HepG2 (cell line): Measurements from ENCODE around the gene BCAS1. TPM values are rescaled to one million over a fixed set of nuclear protein-coding genes. Genes with fewer than 3 reads are reported as not detected.

ENCODE experiments used
- AKAP8 ChIP-seq: sonication (generic); formaldehyde crosslinking; IDR thresholded peaks from 2 replicates; pipeline ENCODE4 v1.5.1; 2020; ENCODE audit warnings: mild to moderate bottlenecking, missing genetic modification reagents
- HOXD1 ChIP-seq: sonication (generic); formaldehyde crosslinking; IDR thresholded peaks from 2 replicates; pipeline ENCODE4 v1.5.0; 2020; ENCODE audit warnings: missing genetic modification reagents
- JUND ChIP-seq: sonication (generic); formaldehyde crosslinking; IDR thresholded peaks from 2 replicates; pipeline ENCODE4 v1.8.0; 2022; ENCODE audit warnings: mild to moderate bottlenecking, missing genetic modification reagents
- KDM2A ChIP-seq: sonication (generic); formaldehyde crosslinking; IDR thresholded peaks from 2 replicates; pipeline ENCODE4 v1.4.0; 2020; ENCODE audit warnings: low read depth, missing genetic modification reagents, borderline replicate concordance
- SMARCC2 ChIP-seq: fragments of 450-650 bp; IDR thresholded peaks from 2 replicates; pipeline ENCODE4 v1.6.1; 2017; ENCODE audit warnings: antibody characterized with exemption, mild to moderate bottlenecking
- SP5 ChIP-seq: IDR thresholded peaks from 2 replicates; pipeline ENCODE4 v1.6.1; 2016; ENCODE audit warnings: low read depth, borderline replicate concordance
- TGIF2 ChIP-seq: IDR thresholded peaks from 2 replicates; pipeline ENCODE4 v1.6.1; 2016; ENCODE audit warnings: control low read depth, missing compliant biosample characterization
- XRCC5 ChIP-seq: fragments of 200-400 bp; formaldehyde crosslinking; optimal IDR thresholded peaks from 2 replicates; pipeline ENCODE3; 2017; ENCODE audit warnings: mild to moderate bottlenecking, low read length
- YEATS4 ChIP-seq: sonication (generic); formaldehyde crosslinking; IDR thresholded peaks from 2 replicates; pipeline ENCODE4 v1.4.0; 2020; ENCODE audit warnings: missing genetic modification reagents, borderline replicate concordance
- ZNF33A ChIP-seq: sonication (generic); formaldehyde crosslinking; IDR thresholded peaks from 2 replicates; pipeline ENCODE4 v1.5.1; 2020; ENCODE audit warnings: missing genetic modification reagents, mild to moderate bottlenecking, moderate library complexity, borderline replicate concordance
- ZNF484 ChIP-seq: sonication (generic); formaldehyde crosslinking; IDR thresholded peaks from 2 replicates; pipeline ENCODE4 v1.5.1; 2020; ENCODE audit warnings: mild to moderate bottlenecking, low read depth, missing genetic modification reagents, borderline replicate concordance
- ZNF724P ChIP-seq: sonication (generic); formaldehyde crosslinking; IDR thresholded peaks from 2 replicates; pipeline ENCODE4 v1.8.0; 2022; ENCODE audit warnings: missing genetic modification reagents, borderline replicate concordance
- ZSCAN29 ChIP-seq: sonication (generic); formaldehyde crosslinking; conservative IDR thresholded peaks from 2 replicates; pipeline ENCODE4 v1.4.0; 2020; ENCODE audit warnings: mild to moderate bottlenecking, missing genetic modification reagents
- polyA plus RNA-seq, 8 experiments: library from polyadenylated mRNA; depleted of rRNA in 3 of 8; stranded (reverse) in 7 of 8; unstranded in 1 of 8; fragments of >200 nt; fragmentation: Illumina TruSeq in 4 of 8; extraction: Trizol in 4 of 8; gene quantifications; 2 replicates each; pipeline versions ENCODE4 v1.2.1 to v1.2.3, GENCODE V29; 2011 to 2016; ENCODE audit warnings: low read depth in 4 of 8, missing spikeins in 1 of 8, mixed read lengths in 1 of 8; ENCODE audit not compliant: insufficient read depth in 1 of 8
- total RNA-seq, 5 experiments: library from RNA; depleted of rRNA; stranded (reverse); fragments of >200 nt; fragmentation: Illumina TruSeq; extraction: Trizol; gene quantifications; 2 replicates each; pipeline ENCODE4 v1.2.3, GENCODE V29; 2016; ENCODE audit warnings: low read depth in 1 of 5
- TF ChIP-seq, protein P1 (sequence below): conservative IDR thresholded peaks from 2 replicates; pipeline ENCODE4 v1.6.1; 2018; ENCODE audit warnings: missing genetic modification reagents
- TF ChIP-seq, protein P2 (sequence below): sonication (generic); formaldehyde crosslinking; IDR thresholded peaks from 2 replicates; pipeline ENCODE4 v1.4.0; 2020; ENCODE audit warnings: missing genetic modification reagents
- TF ChIP-seq, protein P3 (sequence below): sonication (generic); formaldehyde crosslinking; IDR thresholded peaks from 2 replicates; pipeline ENCODE4 v1.4.0; 2020; ENCODE audit warnings: mild to moderate bottlenecking, missing genetic modification reagents, borderline replicate concordance
- TF ChIP-seq, protein P4 (sequence below): IDR thresholded peaks from 2 replicates; pipeline ENCODE4 v1.6.1; 2016; ENCODE audit warnings: control low read depth
- TF ChIP-seq, protein P5 (sequence below): sonication (generic); IDR thresholded peaks from 2 replicates; pipeline ENCODE4 v1.6.1; 2016; ENCODE audit warnings: low read depth, borderline replicate concordance

BCAS1 gene
- total and polyA plus RNA-seq, 2 of the 13 experiments (the other 11 are each of a cell fraction or from before 2014, with no cell fraction given): 0.55 to 0.91 TPM

DNA sequence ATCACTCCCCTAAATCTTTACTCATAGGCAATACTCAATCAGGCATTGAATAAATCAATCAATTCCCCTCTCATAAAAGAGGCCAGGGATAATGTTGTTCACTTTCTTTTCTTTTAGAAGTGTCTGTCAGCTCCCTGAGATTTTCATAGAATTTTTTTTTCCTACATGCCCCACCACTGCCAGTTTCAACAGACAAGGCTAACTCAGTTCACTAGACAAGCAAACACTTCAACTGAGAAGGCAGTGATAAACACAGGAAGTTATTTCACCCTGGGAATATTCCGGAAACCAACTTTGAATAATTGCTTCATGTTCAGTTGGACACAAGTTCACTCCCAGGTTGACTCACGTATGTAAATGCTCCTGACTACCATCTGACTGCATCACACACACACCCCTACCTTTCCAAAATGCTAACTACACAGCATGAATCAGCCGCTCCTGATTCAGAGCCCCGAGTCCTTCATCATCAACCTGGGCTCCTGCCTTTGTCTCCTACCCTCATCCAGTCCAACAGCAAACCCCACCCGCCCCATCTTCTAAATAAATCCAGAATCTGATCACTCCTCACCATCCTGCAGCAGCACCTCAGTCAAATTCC, 143.9 kb downstream of the BCAS1 start (continued):
- TF ChIP-seq TGIF2 (CRISPR knock-in tag) (no peak), JUND (CRISPR knock-in tag) (peak; percentile 72), XRCC5 (no peak), SMARCC2 (no peak), ZNF484 (CRISPR knock-in tag) (no peak), ZSCAN29 (CRISPR knock-in tag) (peak; percentile 94), YEATS4 (CRISPR knock-in tag) (0 out of 2 replicates have a peak, but pooled peaks have one; percentile 34), ZNF33A (no peak), HOXD1 (CRISPR knock-in tag) (no peak), SP5 (CRISPR knock-in tag) (no peak), AKAP8 (CRISPR knock-in tag) (0 out of 2 replicates have a peak, but pooled peaks have one; percentile 36), KDM2A (no peak), ZNF724P (CRISPR knock-in tag) (no peak)
- TF ChIP-seq, protein P1, sequence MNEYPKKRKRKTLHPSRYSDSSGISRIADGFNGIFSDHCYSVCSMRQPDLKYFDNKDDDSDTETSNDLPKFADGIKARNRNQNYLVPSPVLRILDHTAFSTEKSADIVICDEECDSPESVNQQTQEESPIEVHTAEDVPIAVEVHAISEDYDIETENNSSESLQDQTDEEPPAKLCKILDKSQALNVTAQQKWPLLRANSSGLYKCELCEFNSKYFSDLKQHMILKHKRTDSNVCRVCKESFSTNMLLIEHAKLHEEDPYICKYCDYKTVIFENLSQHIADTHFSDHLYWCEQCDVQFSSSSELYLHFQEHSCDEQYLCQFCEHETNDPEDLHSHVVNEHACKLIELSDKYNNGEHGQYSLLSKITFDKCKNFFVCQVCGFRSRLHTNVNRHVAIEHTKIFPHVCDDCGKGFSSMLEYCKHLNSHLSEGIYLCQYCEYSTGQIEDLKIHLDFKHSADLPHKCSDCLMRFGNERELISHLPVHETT (CRISPR knock-in tag): peak; percentile 67; the same call in 1 of the 2 replicates
- TF ChIP-seq, protein P2, sequence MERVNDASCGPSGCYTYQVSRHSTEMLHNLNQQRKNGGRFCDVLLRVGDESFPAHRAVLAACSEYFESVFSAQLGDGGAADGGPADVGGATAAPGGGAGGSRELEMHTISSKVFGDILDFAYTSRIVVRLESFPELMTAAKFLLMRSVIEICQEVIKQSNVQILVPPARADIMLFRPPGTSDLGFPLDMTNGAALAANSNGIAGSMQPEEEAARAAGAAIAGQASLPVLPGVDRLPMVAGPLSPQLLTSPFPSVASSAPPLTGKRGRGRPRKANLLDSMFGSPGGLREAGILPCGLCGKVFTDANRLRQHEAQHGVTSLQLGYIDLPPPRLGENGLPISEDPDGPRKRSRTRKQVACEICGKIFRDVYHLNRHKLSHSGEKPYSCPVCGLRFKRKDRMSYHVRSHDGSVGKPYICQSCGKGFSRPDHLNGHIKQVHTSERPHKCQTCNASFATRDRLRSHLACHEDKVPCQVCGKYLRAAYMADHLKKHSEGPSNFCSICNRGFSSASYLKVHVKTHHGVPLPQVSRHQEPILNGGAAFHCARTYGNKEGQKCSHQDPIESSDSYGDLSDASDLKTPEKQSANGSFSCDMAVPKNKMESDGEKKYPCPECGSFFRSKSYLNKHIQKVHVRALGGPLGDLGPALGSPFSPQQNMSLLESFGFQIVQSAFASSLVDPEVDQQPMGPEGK (CRISPR knock-in tag): peak; percentile 25; the same call in 1 of the 2 replicates
- TF ChIP-seq, protein P3, sequence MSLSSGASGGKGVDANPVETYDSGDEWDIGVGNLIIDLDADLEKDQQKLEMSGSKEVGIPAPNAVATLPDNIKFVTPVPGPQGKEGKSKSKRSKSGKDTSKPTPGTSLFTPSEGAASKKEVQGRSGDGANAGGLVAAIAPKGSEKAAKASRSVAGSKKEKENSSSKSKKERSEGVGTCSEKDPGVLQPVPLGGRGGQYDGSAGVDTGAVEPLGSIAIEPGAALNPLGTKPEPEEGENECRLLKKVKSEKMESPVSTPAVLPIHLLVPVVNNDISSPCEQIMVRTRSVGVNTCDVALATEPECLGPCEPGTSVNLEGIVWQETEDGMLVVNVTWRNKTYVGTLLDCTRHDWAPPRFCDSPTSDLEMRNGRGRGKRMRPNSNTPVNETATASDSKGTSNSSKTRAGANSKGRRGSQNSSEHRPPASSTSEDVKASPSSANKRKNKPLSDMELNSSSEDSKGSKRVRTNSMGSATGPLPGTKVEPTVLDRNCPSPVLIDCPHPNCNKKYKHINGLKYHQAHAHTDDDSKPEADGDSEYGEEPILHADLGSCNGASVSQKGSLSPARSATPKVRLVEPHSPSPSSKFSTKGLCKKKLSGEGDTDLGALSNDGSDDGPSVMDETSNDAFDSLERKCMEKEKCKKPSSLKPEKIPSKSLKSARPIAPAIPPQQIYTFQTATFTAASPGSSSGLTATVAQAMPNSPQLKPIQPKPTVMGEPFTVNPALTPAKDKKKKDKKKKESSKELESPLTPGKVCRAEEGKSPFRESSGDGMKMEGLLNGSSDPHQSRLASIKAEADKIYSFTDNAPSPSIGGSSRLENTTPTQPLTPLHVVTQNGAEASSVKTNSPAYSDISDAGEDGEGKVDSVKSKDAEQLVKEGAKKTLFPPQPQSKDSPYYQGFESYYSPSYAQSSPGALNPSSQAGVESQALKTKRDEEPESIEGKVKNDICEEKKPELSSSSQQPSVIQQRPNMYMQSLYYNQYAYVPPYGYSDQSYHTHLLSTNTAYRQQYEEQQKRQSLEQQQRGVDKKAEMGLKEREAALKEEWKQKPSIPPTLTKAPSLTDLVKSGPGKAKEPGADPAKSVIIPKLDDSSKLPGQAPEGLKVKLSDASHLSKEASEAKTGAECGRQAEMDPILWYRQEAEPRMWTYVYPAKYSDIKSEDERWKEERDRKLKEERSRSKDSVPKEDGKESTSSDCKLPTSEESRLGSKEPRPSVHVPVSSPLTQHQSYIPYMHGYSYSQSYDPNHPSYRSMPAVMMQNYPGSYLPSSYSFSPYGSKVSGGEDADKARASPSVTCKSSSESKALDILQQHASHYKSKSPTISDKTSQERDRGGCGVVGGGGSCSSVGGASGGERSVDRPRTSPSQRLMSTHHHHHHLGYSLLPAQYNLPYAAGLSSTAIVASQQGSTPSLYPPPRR (CRISPR knock-in tag): peak; percentile 87
- TF ChIP-seq, protein P4, sequence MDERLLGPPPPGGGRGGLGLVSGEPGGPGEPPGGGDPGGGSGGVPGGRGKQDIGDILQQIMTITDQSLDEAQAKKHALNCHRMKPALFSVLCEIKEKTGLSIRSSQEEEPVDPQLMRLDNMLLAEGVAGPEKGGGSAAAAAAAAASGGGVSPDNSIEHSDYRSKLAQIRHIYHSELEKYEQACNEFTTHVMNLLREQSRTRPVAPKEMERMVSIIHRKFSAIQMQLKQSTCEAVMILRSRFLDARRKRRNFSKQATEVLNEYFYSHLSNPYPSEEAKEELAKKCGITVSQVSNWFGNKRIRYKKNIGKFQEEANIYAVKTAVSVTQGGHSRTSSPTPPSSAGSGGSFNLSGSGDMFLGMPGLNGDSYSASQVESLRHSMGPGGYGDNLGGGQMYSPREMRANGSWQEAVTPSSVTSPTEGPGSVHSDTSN (CRISPR knock-in tag): no peak
- TF ChIP-seq, protein P5, sequence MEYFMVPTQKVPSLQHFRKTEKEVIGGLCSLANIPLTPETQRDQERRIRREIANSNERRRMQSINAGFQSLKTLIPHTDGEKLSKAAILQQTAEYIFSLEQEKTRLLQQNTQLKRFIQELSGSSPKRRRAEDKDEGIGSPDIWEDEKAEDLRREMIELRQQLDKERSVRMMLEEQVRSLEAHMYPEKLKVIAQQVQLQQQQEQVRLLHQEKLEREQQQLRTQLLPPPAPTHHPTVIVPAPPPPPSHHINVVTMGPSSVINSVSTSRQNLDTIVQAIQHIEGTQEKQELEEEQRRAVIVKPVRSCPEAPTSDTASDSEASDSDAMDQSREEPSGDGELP: peak; percentile 55; the same call in 1 of the 2 replicates
